HG02884 (cell line): ENCODE results near the gene TSN.
"Not testable (repeated sequence)": the region's sequence is repeated elsewhere in the genome, so short reads cannot be mapped to it uniquely, and the experiment has no call there.

Experiments used
- ATAC-seq: cut with Tn5 transposase; IDR thresholded peaks from one replicate; pipeline ENCODE4 v1.9.1; 2021; ENCODE audit warnings: mild to moderate bottlenecking, moderate library complexity; ENCODE audit not compliant: unreplicated experiment

TSN gene

GRCh38 chr2:121796239-121796638 is 40.8 kb downstream of the TSN start:
- no peak for ATAC-seq

- ATAC-seq = no peak
Measured at GRCh38 chr2:121798617-121799016, 43.2 kb downstream of the TSN start.

- no peak for ATAC-seq
Measured at GRCh38 chr2:121801916-121802315, 46.5 kb downstream of the TSN start.

GRCh38 chr2:121803503-121803902 is 48.1 kb downstream of the TSN start:
- ATAC-seq = no peak

- ATAC-seq = peak; percentile 73
Measured at GRCh38 chr2:121804340-121804739, 48.9 kb downstream of the TSN start.

GRCh38 chr2:121804997-121805765 is 49.7 kb downstream of the TSN start:
- ATAC-seq = no peak

- ATAC-seq = no peak
Measured at GRCh38 chr2:121805766-121806143, 50.3 kb downstream of the TSN start.

GRCh38 chr2:121807771-121808170 is 52.3 kb downstream of the TSN start:
- not testable (repeated sequence) for ATAC-seq

- no peak for ATAC-seq
Measured at GRCh38 chr2:121809607-121810006, 54.2 kb downstream of the TSN start.

- ATAC-seq = peak; percentile 90
Measured at GRCh38 chr2:121810959-121811853, 55.8 kb downstream of the TSN start.

- ATAC-seq = not testable (repeated sequence)
Measured at GRCh38 chr2:121813083-121813482, 57.6 kb downstream of the TSN start.

- no peak for ATAC-seq
Measured at GRCh38 chr2:121815216-121815615, 59.8 kb downstream of the TSN start.

- no peak for ATAC-seq
Measured at GRCh38 chr2:121816797-121817196, 61.3 kb downstream of the TSN start.

- ATAC-seq = not testable (repeated sequence)
Measured at GRCh38 chr2:121817304-121817703, 61.9 kb downstream of the TSN start.
